DMS114 treated with DMSO at 0.1 percent for 48 hours (cell line): ENCODE measurements around the gene SLC7A7.
"Not testable (repeated sequence)": the region's sequence is repeated elsewhere in the genome, so short reads cannot be mapped to it uniquely, and the experiment has no call there.

Source experiments
- DNase-seq: peaks from one replicate; lab custom pipeline; 2025; ENCODE audit not compliant: unreplicated experiment; lab: John Stamatoyannopoulos, UW

Gene SLC7A7

DNA sequence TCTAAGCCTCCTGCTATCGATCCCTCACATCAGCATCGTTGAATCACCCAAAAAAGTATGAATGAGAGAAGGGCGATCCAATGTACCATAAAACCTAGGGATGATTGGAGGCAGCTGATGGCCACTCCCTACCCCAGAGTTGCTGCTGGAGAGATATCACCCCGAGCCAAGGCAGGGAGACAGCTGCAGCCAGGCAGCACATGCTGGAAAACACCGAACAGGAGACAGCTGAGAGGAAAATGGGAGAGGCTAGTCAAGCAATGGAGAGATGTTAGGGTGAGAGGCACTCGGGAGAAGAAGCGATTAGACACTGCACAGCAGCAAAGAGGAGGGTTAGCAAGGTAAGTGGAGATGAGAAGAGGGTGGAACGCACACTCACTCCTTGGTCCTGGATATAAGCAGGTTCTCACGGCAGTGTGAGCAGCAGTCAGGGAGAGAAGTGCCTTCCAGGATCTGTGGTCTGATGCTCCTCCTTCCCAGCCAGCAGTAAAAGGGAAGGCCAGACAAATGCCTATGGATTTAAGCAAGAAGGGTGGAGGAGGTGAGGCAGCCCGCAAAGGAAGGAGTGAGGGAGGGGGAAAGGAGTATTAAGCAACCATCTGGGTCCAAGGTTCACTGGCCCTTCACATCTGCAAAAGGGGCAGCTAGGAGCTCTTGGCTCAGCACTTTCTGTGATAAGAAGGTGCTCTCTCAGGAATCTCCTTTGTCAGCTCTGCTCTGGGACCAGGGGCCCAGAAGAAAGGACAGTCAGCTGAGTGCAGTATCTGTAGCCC is at the start of gene SLC7A7:
Gene SLC7A7, minus strand, starts transcription at position 495 of the 773 bp plus-strand sequence. CDS start 2,037 bp downstream, outside the sequence.
- no peak for DNase-seq

DNA sequence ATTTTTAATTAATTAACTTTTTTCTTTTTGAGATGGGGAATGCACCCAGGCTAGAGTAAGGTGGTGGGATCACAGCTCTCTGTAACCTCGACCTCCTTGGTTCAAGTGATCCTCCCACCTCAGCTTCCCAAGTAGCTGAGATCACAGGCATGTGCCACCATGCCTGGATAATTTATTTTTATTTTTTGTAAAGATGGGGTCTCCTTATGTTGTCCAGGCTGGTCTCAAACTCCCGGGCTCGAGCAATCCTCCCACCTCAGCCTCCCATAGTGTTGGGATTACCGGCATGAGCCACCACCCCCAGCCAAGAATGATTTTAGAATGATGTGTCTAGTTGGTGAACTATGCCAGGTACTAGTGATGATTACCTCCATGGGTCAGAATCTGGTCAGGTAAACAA is 49.7 kb upstream of the SLC7A7 start:
- DNase-seq, result no peak

DNA sequence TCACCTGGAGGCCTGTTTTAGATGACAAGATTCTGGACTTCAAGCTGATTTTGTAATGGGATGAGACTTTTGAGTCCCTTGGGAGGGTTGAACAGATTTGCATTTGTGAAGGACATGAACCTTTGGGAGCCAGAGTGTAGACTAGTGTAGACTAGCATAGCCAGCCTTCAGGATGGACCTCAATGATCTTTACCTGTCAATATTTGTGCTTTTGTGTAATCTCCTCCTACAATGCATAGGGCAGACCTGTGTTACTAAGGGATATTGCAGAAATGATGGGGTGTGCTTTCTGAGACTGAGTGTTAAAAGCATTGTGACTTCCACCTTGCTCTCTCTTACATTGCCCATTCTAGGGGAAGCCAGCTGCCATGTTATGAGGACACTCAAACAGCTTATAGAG is 46.4 kb upstream of the SLC7A7 start:
- DNase-seq, result no peak

DNA sequence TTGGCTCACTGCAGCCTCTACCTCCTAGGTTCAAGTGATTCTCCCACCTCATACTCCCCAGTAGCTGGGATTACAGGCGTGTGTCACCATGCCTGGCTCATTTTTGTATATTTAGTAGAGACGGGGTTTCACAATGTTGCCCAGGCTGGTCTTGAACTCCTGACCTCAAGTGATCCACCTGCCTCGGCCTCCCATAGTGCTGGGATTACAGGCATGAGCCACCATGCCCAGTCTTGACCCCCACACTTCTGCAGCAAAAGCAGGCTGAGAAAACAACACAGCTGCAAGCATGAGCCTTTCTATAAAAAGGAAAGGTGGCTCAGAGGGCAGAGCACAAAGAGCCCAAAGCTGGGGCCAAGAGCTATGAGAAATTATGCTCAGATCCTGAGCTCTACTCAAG is 45.1 kb upstream of the SLC7A7 start:
- DNase-seq, result not testable (repeated sequence)

DNA sequence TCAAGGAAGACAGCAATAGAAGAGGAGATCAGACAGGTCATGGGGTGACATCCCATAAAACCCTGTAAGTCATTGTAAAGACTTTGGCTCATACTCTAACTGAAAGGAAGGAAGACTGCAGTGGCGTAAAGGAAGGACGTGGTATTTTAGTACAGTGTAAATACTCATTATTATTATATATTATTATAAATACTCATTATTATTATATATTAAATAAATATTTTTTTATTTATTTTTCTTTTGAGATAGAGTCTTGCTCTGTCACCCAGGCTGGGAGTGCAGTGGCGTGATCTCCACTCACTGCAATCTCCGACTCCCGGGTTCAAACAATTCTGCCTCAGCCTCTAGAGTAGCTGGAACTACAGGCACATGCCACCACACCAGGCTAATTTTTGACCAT is 41.2 kb upstream of the SLC7A7 start:
- DNase-seq, result no peak

DNA sequence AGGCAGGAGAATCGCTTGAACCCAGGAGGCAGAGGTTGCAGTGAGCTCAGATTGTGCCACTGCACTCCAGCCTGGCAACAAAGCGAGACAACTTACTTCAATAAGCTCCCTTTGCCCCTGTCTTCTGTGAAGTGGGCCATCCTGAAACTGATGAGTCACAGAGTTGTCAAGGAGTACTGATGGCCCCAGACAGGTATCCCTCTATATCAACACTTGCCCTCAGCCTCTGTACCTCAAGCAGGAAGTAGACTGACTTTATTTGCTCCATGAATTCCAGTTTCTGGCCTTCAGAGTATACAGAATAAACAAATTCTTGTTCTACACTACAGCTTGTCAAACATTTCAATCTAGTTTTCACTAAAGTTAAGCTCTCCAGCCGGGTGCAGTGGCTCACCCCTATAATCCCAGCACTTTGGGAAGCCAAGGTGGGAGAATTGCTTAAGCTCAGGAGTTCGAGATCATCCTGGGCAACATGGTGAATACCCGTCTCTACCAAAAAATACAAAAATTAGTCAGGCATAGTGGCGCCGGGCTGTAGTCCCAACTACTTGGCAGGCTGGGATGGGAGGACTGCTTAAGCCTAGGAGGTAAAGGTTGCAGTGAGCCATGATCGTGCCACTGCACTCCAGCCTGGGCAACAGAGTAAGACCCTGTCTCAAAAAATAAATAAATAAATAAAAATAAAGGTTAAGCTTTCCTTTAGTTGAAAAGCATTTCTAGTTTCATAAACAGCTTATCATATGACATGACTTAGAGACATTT is 39.9 kb upstream of the SLC7A7 start:
- DNase-seq, result no peak

DNA sequence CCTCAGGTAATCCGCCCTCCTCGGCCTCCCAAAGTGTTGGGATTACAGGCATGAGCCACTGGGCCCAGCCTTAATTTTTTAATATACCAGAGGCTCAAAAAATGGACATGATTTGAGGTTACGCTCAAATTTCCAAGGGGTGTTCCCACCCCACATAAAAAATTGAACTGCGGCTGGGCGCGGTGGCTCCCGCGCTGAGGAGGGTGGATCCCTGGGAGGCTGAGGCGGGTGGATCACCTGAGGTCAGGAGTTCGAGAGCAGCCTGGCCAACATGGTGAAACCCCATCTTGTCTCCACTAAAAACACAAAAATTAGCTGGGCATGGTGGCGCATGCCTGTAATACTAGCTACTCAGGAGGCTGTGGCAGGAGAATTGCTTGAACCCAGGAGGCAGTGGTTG is 39.1 kb upstream of the SLC7A7 start:
- DNase-seq, result not testable (repeated sequence)

DNA sequence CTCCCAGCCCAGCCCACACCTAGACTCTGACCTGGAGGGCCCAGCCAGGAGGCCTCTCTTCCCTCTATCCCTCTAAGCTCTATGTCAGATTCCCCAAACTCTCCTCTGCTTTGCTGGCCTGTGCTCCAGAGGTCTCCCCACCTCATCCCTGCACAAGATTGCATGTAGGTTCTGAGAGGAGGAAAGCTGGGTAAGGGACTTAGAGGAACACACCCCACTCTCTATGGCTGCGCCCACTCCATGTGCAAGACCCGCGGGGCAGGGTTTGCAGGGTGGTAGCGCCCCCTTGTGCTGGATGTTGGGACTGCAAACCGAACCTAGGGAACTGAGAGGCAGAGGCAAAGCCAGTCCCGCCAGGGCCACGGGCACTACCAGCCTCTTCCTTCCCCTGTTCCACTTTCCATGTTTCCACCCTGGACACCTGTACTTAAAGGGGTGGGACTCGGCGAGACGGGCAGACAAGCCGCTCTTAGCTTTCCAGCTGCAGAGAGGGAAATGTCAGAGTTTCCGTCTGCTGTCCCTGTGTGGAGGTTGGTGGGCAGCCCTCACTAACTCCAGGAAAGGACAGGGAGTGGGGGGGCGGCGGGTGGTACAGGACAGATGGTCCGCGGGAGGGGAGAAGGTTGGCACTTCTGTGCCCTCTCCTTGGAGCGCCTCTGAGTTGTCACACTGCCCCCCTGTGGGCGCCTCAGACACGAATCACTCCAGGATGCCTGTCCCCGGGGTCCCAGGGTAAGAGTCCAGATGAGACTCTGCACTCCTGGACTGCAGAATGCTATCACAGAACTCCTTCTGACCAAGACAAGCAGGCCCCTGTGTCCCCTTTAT is 37.9 kb upstream of the SLC7A7 start:
- DNase-seq, result peak; percentile 43

DNA sequence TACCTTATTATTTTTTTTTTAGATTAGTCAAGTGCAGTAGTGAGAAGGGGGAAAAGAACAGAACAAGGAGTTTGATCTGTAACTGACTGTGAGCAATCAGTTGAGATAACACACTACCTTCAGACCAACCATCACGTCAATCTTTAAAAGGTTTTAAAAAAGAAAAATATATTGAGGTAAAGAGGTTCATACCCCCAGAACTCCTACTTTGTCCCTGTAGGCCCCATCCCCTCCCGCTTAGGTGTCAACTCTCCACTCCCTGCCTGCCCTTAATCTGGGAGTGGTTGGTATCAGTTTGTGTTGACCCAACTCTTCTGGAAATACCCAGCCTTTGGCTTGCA is 37.3 kb upstream of the SLC7A7 start:
- DNase-seq, result no peak

DNA sequence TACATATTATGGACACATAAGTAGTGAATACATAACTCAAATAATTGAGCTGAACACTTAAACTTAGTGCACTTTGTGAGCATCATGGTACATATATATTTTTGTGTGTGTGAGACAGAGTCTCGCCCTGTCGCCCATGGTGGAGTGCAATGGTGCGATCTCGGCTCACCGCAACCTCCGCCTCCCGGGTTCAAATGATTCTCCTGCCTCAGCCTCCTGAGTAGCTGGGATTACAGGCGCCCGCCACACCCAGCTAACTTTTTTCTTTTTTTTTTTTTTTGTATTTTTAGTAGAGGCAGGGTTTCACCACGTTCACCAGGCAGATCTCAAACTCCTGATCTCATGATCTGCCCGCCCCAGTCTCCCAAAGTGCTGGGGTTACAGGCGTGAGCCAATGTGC is 36.9 kb upstream of the SLC7A7 start:
- DNase-seq, result not testable (repeated sequence)

DNA sequence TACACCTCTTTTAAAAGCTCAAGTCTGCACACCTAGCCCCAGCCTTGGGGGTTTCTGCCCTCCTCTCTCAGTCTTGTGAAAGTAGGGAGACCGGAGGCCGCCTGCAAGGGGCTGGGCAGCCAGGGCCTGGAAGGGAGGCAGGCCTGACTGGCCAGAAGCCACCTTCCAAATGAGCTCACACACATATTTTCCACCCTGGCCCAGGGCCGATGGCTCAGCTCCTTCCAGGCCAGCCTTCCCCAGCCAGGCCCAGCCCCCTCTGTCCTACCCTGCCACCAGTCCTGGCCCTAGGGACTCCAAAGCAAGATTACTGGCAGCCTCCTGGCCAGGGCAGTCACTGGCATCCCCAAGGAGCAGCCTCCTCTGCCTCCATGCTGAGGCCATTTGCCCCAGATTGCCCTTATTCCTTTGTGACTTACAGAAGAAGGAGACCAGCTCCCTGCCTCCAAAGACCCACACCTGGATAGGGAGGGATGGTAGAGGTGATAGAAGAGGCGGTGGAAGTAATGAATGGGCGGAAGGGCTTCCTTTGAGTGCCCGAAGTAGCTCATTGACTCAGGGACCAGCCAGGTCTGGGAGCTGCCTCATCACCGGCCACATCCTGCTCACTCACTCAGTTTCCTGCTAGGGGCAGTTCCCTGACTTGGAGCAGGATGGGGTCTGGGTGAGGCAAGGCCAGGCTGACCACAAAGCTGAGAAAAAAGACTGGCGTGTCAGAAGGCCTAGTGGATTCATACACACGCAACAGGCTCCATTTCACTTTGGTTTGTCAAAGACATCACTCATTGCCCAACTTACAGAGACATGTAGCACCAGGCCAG is 35.9 kb upstream of the SLC7A7 start:
- DNase-seq, result no peak

DNA sequence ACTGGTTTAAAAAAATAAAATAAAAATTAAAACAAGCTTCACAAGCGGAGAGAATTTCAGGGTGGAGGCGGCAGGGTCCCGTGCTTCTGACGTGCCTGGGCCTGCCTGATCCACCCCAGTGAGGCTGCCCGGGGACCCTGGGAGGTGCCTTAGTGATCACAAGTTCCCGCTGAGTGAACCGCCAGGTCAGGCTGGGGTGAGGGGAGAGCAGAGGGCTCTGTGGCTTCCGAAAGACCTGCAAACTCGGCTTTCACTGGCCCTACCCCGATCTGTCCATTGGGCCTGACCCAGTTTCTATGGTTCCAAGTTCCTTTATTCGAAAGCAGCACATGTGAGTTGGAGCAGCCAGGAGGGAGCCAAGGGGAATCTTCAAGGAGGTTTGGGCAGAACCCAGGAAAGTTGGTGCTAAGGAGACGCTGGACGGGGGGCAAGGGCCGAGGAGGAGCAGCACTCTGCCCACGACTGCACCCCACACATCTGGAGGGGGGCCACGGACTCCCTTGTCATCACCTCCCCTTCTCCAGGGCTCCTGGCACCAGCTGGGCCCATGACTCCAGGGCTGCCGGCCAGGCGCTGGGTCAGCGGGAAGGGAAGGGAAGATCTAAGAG is 34.1 kb upstream of the SLC7A7 start:
- DNase-seq, result no peak

DNA sequence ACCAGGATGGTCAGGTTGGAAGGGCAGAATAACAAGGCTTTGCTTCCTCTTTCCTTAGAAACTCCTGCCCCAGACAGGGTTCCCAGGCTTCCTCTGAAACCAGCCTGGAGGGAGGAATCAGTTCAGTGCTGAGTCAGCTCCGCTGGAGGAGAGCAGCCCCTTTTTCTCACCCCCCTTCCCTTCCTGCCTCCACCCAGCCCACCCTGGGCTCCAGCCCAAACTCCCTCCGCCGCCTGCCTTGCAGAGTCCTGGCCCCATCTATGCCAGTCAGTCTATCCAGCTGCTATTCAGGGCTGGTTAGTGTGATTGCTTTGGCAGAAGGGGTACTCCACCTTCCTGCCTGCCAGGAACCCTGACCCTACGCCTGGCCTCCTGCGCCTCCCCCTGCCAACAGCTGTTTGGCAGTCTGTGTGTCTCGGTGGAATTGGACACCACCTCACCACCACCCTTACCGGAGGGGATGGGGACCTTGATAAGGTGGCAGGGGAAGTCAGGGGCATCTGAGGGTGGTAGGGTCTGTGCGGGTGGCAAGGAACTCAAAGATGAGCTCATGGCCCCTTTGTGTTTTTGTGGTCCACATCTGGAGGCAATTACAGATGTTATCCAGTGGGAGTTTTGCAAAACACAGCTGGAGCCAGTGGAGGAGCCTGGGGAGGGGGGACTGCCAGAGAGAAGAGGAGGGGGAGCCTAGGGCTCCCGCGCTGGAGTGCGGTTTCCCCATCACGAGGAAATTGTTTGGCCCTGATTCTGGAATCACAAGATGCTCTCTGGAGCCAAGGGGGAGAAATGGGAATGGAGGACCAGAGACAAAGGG is 33.3 kb upstream of the SLC7A7 start:
- no peak for DNase-seq

DNA sequence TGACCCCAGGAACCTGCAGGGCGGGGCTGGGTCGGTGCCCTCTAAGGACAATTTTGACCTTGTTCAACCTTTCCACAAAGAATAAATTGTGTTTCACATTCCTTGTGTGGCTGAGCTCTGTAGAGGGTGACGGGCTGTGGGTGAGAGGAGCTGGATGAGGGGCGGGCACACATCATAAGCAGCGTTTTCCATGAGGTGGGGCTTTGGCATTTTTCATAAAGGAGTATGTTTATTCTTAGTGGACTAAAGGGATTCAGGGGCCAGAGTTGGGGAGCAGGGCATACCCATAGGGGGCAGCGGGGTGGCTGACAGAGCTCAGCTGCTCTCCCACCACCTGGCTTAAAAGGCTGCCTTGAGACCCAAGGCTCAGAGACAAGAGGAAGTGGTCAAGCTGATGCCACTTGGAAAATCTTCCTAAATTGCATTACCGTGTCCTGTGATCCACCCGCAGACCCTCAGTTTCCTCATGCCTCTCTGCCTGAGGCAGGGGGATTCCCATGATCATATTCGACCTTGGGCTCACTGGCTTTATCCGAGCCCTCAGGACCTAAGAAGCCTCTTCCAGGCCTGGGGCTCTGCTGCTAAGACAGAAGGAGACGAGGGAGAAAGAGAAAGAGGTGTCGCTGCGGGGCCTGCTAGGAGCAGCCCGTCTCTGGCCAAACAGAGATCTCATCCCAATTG is 32.6 kb upstream of the SLC7A7 start:
- no peak for DNase-seq

DNA sequence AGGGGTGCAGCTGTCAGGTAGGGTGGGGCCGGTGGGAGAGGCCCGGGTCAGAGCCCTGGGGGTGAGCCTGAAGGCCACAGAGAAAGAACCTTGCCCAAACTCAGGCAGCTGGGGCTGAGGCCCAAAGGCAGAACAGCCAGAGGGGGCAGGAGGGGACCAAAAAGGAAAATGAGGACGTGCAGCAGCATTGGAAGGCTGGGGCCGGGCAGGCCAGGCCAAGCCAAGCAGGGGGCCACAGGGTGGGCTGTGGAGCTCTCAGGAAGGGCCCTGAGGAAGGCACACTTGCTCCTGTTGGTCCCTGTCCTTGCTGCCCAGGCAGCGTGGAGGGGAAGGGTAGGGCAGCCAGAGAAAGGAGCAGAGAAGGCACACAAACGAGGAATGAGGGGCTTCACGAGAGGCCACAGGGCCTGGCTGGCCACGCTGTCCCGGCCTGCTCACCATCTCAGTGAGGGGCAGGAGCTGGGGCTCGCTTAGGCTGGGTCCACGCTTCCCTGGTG is 31.6 kb upstream of the SLC7A7 start:
- DNase-seq, result no peak

DNA sequence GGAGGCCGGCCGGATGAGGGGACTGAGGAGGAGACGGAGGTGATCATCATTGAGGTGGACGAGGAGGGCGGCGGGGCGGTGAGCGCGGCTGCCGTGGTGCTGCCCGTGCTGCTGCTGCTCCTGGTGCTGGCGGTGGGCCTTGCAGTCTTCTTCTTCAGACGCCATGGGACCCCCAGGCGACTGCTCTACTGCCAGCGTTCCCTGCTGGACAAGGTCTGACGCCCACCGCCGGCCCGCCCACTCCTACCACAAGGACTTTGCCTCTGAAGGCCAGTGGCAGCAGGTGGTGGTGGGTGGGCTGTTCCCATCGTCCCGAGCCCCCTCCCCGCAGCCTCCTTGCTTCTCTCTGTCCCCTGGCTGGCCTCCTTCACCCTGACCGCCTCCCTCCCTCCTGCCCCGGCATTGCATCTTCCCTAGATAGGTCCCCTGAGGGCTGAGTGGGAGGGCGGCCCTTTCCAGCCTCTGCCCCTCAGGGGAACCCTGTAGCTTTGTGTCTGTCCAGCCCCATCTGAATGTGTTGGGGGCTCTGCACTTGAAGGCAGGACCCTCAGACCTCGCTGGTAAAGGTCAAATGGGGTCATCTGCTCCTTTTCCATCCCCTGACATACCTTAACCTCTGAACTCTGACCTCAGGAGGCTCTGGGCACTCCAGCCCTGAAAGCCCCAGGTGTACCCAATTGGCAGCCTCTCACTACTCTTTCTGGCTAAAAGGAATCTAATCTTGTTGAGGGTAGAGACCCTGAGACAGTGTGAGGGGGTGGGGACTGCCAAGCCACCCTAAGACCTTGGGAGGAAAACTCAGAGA is 30.8 kb upstream of the SLC7A7 start:
- DNase-seq, result no peak

DNA sequence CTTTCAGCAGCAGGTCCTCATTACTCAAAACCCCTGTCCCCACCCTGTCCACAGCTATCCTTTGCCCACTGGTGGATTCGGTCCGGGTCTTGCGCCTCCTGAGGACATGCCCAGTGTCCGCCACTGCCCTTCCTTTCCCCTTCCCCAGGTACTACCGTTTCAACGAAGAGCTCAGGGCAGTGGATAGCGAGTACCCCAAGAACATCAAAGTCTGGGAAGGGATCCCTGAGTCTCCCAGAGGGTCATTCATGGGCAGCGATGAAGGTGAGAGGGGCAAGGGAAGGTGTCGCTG is 29.8 kb upstream of the SLC7A7 start:
- no peak for DNase-seq
